Smooth muscle cell (in vitro differentiated cells): ENCODE data around the gene TCEA2. TPM values are rescaled to one million over a fixed set of nuclear protein-coding genes. Genes with fewer than 3 reads are reported as not detected.

ENCODE experiments used
- DNase-seq: peaks from one replicate; lab custom pipeline; 2025; ENCODE audit not compliant: unreplicated experiment; lab: John Stamatoyannopoulos, UW
- H2AFZ ChIP-seq: fragments of 200-600 bp; sonication (generic); 2 replicates; pipeline ENCODE4 v1.6.0; 2016; ENCODE audit warnings: antibody characterized with exemption, low read depth, mild to moderate bottlenecking
- H3F3A ChIP-seq: fragments of 200-600 bp; sonication (generic); 2 replicates; pipeline ENCODE4 v1.6.0; 2017; ENCODE audit warnings: antibody characterized with exemption, low read depth
- H3K27ac ChIP-seq: fragments of 200-600 bp; sonication (generic); 2 replicates; pipeline ENCODE4 v1.5.1; 2016; ENCODE audit warnings: low read depth, mild to moderate bottlenecking
- H3K27me3 ChIP-seq: fragments of 200-600 bp; sonication (generic); 2 replicates; pipeline ENCODE4 v1.6.1; 2016; ENCODE audit warnings: low read depth, mild to moderate bottlenecking
- H3K36me3 ChIP-seq: fragments of 200-600 bp; sonication (generic); 2 replicates; pipeline ENCODE4 v1.5.1; 2016; ENCODE audit warnings: low read depth
- H3K4me1 ChIP-seq: fragments of 200-600 bp; sonication (generic); 2 replicates; pipeline ENCODE4 v1.5.1; 2016; ENCODE audit warnings: low read depth
- H3K4me2 ChIP-seq: fragments of 200-600 bp; sonication (generic); 2 replicates; pipeline ENCODE4 v1.6.0; 2016; ENCODE audit warnings: mild to moderate bottlenecking
- H3K4me3 ChIP-seq: fragments of 200-600 bp; sonication (generic); 2 replicates; pipeline ENCODE4 v1.5.1; 2016; ENCODE audit warnings: mild to moderate bottlenecking
- H3K79me2 ChIP-seq: fragments of 200-600 bp; sonication (generic); 2 replicates; pipeline ENCODE4 v1.6.0; 2016; ENCODE audit warnings: low read depth, mild to moderate bottlenecking
- H3K9ac ChIP-seq: fragments of 200-600 bp; sonication (generic); 2 replicates; pipeline ENCODE4 v1.6.0; 2016; ENCODE audit warnings: low read depth
- H3K9me3 ChIP-seq: fragments of 200-600 bp; sonication (generic); replicated peaks from 2 replicates; pipeline ENCODE4 v1.5.1; 2016; ENCODE audit warnings: low read depth
- H4K20me1 ChIP-seq: fragments of 200-600 bp; sonication (generic); 2 replicates; pipeline ENCODE4 v1.6.0; 2016; ENCODE audit warnings: low read depth
- CTCF ChIP-seq: fragments of 200-600 bp; sonication (generic); IDR thresholded peaks from 2 replicates; pipeline ENCODE4 v1.5.1; 2017; ENCODE audit warnings: borderline replicate concordance, mild to moderate bottlenecking, antibody characterized with exemption; ENCODE audit not compliant: insufficient read depth, poor library complexity, severe bottlenecking
- WGBS: methylation state at CpG from one replicate; pipeline ENCODE4 v1.1.7; 2016; ENCODE audit warnings: low lambda C conversion rate; 5-methylcytosine and 5-hydroxymethylcytosine counted together
- polyA plus RNA-seq: library from polyadenylated mRNA; unstranded; fragments of >200 nt; fragmentation: Nextera tagmentation; extraction: Ambion mirVana; gene quantifications from 2 replicates; pipeline ENCODE4 v1.2.1, GENCODE V29; 2016
- total RNA-seq: library from RNA; depleted of rRNA; stranded (reverse); fragments of >200 nt; gene quantifications from 2 replicates; pipeline ENCODE4 v1.2.3, GENCODE V29; 2014

Gene TCEA2
- total and polyA plus RNA-seq, 2 experiments from 2014 or later = 24.9 to 89.5 TPM

GRCh38 chr20:64056889-64057627 is 5.9 kb upstream of the TCEA2 start:
- TF ChIP-seq CTCF = no peak
- Histone ChIP-seq H4K20me1 (no peaks in the 10 kb centered on the region), H3K36me3 (no peaks in the 10 kb centered on the region), H2AFZ (no peak overlapping the region), H3K4me2 (no peak overlapping the region), H3K9ac (no peak overlapping the region), H3K4me1 (no peaks in the 10 kb centered on the region), H3K27ac (no peak overlapping the region), H3K79me2 (no peaks in the 10 kb centered on the region), H3K9me3 (no peaks in the 10 kb centered on the region), H3K27me3 (no peaks in the 10 kb centered on the region), H3K4me3 (no peak overlapping the region), H3F3A (peaks cover 11% of the 10 kb centered on the region)
- DNase-seq = no peak
- WGBS = 84% methylated on average over 38 of the region's 39 CpGs

GRCh38 chr20:64057628-64058498 is 5.1 kb upstream of the TCEA2 start:
- no peaks in the 10 kb centered on the region for H3K79me2 ChIP-seq
- no peaks in the 10 kb centered on the region for H4K20me1 ChIP-seq
- peaks cover 11% of the 10 kb centered on the region for H3F3A ChIP-seq
- H3K4me1 ChIP-seq = no peaks in the 10 kb centered on the region
- H3K36me3 ChIP-seq = no peaks in the 10 kb centered on the region
- no peaks in the 10 kb centered on the region for H3K9me3 ChIP-seq
- no peak overlapping the region for H3K9ac ChIP-seq
- no peak overlapping the region for H2AFZ ChIP-seq
- WGBS = 38% methylated on average over 31 of the region's 33 CpGs
- H3K4me3 ChIP-seq = no peak overlapping the region
- H3K4me2 ChIP-seq = no peak overlapping the region
- peak; percentile 36 for DNase-seq
- no peak overlapping the region for H3K27ac ChIP-seq
- peak; percentile 72 for TF ChIP-seq CTCF
- no peaks in the 10 kb centered on the region for H3K27me3 ChIP-seq

GRCh38 chr20:64058536-64058935 is 4.5 kb upstream of the TCEA2 start:
- Histone ChIP-seq H4K20me1 (no peaks in the 10 kb centered on the region), H3K4me1 (no peaks in the 10 kb centered on the region), H3F3A (peaks cover 11% of the 10 kb centered on the region), H3K36me3 (no peaks in the 10 kb centered on the region), H3K79me2 (no peaks in the 10 kb centered on the region), H3K4me2 (no peak overlapping the region), H3K9ac (no peak overlapping the region), H3K4me3 (no peak overlapping the region), H3K9me3 (no peaks in the 10 kb centered on the region), H2AFZ (no peak overlapping the region), H3K27me3 (no peaks in the 10 kb centered on the region), H3K27ac (no peak overlapping the region)
- WGBS = 92% methylated on average over 12 of the region's 12 CpGs
- TF ChIP-seq CTCF = no peak
- no peak for DNase-seq
